HG02610 (cell line): Measurements from ENCODE around the gene CDC40.

ENCODE experiments used
- ATAC-seq: cut with Tn5 transposase; IDR thresholded peaks from one replicate; pipeline ENCODE4 v1.9.1; 2021; ENCODE audit warnings: mild to moderate bottlenecking, moderate library complexity; ENCODE audit not compliant: unreplicated experiment

CDC40 gene

DNA sequence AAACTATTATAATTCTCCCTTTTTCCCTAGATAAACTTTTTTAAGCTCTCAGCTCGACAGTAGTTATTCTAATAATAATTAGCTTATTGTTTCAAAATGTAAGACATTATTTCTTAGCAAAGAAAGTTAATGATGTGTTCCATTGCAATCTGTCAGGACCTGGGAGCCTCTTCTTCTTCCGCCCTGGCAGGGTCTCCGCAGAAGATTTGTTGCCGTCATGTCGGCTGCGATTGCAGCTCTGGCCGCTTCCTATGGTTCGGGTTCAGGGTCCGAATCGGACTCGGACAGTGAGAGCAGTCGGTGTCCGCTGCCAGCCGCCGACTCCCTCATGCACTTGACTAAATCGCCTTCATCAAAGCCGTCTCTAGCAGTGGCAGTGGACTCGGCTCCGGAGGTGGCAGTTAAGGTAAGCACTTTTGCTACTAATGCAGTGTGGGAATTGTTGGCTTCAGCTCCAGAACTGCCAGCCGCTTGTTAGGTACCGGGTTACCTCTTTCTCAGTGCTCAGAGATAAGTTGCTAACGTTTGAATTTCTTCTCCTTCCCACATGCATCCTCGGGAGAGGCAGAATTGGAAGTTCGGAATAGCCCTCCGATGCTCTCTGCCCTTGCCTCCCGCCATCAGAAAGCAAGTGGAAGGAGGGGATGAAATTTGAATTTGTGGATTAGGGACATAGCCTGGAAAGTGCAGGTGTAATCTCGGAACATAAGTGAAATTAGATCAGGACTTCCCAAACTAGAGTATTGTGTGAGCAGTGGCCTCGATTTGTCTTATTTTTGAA lies at the start of gene CDC40:
Gene CDC40 (plus strand): TSS at position 200 of the 781 bp plus-strand sequence. CDS start 18 bp downstream, at position 218.
- ATAC-seq, result peak; percentile 42

DNA sequence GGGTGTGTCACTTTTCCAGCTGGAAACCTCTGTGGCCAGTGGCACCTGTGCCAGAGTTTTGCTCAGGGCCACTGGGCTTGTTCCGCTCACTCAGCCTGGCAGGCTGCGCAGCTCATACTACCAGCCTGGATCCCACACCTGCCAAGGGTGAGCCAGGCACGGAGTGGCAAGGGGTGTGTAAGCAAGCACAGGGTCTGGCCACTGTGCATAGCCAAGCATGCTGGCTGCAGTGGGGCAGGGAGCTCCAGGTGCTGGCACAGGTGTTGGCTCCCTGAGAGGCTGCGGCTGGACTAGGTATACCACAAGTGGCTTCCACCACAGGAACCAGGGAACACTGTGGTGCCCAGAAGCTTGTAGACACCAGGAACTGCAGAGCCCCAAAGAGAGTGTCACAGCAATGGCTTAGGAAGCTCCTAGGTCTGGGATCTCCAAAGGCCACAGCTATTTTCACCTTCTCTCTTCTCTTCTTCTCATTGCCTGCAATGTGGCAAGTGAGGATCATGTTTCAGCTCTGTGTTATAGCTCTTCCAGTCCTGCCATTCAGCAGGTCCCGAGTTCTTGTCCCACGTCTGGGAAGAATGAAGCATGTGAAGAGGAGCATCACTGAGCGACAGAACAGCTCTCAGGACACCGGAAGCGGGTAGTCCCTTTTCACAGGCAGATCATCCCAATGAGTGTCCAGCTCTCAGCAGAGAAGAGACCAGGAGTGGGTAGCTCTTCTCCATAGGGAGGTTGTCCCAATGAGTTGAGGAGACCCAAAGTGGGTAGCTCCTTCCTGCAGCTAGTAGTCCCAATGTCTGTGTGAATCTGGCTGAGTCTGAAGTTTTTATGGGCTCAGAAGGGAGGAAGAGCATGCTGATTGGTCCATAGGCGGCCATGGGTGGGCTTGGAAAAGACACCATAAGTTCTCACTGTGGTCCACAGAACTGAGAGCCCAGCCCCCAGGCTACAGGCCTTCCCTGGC lies 42.0 kb upstream of the CDC40 start:
- no peak for ATAC-seq

- ATAC-seq, result no peak
These were observed 41.2 kb upstream of the CDC40 start for GRCh38 chr6:110139052-110139451.

- ATAC-seq, result no peak
These were observed 39.6 kb upstream of the CDC40 start for GRCh38 chr6:110140650-110141049.

GRCh38 chr6:110147870-110148269 lies 32.4 kb upstream of the CDC40 start:
- no peak for ATAC-seq

GRCh38 chr6:110158479-110158878 lies 21.7 kb upstream of the CDC40 start:
- ATAC-seq, result no peak

GRCh38 chr6:110170081-110170480 lies 10.1 kb upstream of the CDC40 start:
- ATAC-seq, result no peak

GRCh38 chr6:110173506-110174132 lies 6.6 kb upstream of the CDC40 start:
- ATAC-seq, result no peak

DNA sequence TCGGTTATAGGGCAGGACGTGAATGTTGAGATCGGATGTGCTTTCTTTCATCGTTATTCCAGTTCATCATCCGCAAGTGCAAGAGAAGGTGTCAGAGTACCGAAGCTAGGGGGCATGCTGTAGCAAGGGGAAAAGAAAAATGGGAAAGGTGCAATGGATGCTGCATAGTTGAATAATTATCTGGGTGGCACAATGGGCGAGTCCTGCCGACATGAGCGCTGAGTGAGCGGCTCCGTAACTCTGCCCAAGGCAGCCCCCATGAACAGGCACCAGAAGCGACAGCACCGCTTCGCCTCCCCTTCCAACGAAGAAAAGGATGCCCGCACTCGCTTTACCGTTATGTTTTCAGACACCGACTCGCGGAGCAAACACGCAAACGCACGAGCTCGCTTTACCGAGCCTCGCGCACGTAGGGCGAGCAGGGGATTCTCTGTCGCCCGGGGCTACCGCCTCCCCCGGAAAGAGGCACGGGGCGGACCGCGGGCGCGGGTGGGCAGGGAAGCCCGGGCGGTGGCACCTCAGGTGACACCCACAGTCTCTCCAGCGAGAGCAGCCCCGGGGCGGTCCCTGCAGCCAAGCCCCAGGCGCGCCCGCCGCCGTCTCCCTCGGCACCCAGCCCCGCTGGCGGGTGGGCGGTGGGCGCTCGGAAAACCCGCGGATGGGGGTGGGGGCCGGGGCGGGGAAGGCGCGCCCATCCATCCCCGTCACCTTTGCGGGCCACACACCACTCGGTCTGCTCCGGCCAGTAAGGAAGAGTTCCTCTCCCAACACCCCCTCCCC lies 1.4 kb upstream of the CDC40 start:
- peak; percentile 24 for ATAC-seq

DNA sequence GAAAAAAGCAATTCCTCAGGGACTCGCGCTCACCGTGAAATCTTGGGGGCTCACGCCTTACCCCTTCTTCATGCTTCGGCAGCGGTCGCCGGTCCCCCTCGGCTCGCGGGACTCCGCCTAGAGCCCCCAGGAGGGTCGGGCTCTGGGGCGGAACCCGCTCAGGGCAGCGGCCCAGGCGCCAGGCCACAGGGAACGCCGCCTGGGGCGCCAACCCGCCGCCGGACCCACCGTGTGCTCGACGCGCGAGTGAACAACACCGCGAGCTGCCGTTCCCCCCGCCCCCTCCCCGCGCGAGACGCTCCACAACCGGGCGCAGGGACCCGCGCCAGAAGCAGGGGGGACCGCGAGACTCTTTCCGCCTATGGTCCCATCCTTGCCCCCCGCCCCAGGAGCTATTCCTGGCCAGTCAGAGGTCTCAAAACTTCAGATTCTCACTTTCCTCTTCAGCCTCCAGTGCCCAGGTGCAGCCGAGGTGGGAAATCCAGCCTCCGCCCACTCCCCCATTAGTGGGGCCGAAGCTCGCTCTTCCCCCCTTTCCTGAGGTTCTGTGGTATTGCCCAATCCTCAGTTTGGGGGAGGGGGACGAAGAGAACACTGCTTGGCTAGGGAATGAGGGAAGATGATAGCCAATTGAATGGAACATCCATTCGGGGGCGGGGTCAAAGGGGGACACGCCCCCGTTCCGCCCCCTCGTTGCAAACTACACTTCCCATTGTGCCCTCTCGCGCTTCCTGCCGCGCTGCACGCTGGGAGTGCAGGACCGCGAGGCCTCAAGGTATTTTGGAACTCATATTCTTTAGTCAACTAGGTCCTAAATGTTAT lies 610 bp upstream of the CDC40 start, which contains the start of gene WASF1:
Gene WASF1 (minus strand): TSS at position 265 of the 822 bp plus-strand sequence. CDS start 52,069 bp downstream, outside the sequence.
- peak; percentile 82 for ATAC-seq

GRCh38 chr6:110181131-110182030 lies 1.2 kb downstream of the CDC40 start:
- no peak for ATAC-seq

DNA sequence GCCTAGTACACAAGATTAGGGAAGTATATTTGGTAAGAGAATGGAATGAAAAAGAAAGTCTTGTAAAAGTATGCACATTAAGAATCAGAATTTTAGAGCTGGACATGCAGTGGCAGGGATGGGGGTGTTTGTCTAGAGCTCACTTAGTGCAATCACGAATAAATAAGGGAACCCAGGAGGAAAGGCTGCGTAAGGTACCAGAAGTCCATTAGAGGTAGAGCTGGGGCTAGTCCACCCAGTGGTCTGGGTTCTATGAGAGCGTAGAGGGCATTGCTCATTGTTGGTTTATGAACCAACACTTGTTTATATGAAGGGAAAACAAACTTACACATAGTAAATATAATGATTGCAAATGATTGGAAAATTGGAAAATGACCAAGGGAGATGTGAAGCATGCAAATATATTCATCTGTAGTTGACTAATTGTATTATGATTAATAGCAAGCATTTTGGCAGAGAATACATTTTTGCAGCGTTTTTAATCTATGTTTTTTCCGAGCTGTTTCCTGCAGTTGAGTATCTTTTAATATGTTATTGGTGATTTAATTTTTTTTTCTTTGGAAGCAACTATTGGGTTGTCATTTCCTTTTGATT lies 3.2 kb downstream of the CDC40 start:
- ATAC-seq, result no peak

- ATAC-seq, result peak; percentile 71
These were observed 5.7 kb downstream of the CDC40 start for GRCh38 chr6:110185879-110186278.

DNA sequence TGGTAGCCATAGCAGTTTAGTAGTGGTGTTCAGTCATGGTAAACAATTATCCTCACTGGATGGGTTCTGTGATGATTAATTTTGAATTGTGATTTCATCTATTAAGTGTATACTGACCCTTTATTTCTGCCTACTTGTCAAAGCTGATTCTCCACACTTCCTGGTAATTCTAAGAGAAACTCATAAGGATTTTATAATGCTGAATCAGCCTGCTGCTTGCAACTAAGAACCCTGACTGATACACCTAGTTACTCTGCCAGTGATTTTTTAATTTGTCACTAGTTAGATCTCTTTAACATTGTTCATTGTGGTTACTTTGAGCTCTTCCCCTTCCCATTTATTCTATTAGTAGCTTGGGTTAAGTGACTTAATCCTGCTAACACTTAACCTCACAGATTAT lies 8.6 kb downstream of the CDC40 start:
- ATAC-seq, result no peak

- no peak for ATAC-seq
These were observed 10.5 kb downstream of the CDC40 start for GRCh38 chr6:110190726-110191125.

- no peak for ATAC-seq
These were observed 11.2 kb downstream of the CDC40 start for GRCh38 chr6:110191477-110191876.

GRCh38 chr6:110195639-110196038 lies 15.4 kb downstream of the CDC40 start:
- ATAC-seq, result no peak

DNA sequence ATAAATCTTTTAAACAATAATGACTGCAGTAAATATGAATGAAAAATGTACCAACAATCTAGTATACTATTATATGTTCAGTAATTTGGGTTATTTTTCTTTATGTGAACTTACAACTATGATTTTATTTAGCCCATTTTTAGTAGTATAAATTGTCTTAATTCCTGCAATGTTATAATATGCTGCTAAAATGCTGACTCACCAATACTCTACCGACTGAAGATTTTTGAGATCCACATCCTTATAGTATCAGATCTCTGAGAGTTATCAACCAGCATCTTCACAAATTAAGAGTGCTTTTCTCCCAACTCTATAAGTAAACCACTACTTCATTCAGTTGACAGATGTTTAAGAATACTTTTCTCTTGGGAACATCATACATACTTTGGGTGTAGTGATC lies 16.6 kb downstream of the CDC40 start:
- no peak for ATAC-seq
